Activated gamma-delta T cell treated with anti-CD3 and anti-CD28 coated beads, Interleukin-2, amount 50 U/mL, for 16 hours (primary cell): ENCODE measurements around the gene FANCD2OS.
"Not testable (repeated sequence)": the region's sequence is repeated elsewhere in the genome, so short reads cannot be mapped to it uniquely, and the experiment has no call there.

ENCODE experiments used
- DNase-seq: peaks from one replicate; pipeline ENCODE4 v3.0.0-alpha.2; 2020; ENCODE audit warnings: low read depth

The FANCD2OS gene

DNA sequence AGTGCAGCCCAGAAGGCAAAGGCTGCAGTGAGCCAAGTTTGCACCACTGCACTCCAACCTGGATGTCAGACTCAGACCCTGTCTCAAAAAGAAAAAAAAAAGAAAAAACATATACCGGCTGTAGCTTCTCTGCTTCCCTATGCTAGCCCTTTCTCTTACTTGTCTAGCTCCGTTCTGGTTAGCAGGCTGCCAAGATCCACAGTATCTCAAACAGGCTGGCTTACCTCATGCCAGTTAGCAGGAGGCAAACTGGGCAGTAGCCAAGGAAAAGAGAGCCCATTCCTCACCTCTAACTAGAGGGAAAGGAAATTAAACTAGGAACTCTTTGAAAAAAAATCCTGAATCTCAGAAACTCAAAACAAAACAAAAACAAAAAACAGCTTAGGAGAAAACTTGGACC, 16.7 kb downstream of the FANCD2OS start:
- not testable (repeated sequence) for DNase-seq

DNA sequence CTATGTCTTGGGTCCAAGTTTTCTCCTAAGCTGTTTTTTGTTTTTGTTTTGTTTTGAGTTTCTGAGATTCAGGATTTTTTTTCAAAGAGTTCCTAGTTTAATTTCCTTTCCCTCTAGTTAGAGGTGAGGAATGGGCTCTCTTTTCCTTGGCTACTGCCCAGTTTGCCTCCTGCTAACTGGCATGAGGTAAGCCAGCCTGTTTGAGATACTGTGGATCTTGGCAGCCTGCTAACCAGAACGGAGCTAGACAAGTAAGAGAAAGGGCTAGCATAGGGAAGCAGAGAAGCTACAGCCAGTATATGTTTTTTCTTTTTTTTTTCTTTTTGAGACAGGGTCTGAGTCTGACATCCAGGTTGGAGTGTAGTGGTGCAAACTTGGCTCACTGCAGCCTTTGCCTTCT, 17.3 kb downstream of the FANCD2OS start:
- DNase-seq: not testable (repeated sequence)

DNA sequence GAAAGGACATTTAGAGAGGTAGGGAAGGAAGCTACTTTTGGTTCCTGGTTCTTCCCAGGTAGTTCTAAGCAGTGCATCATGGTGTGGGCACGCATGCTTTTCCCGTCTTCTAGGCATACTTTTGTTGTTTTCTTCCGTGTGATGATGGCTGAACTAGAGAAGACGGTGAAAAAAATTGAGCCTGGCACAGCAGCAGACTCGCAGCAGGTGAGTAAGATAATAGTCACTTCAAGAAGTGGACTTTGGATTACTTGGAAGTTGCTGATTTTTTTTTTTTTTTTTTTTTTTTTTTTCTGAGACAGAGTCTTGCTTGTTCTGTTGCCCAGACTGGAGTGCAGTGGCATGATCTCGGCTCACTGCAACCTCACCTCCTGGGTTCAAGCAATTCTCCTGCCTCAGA, 17.9 kb downstream of the FANCD2OS start:
- no peak for DNase-seq

- no peak for DNase-seq
Observed at GRCh38 chr3:10088256-10088655, 19.8 kb downstream of the FANCD2OS start.

DNA sequence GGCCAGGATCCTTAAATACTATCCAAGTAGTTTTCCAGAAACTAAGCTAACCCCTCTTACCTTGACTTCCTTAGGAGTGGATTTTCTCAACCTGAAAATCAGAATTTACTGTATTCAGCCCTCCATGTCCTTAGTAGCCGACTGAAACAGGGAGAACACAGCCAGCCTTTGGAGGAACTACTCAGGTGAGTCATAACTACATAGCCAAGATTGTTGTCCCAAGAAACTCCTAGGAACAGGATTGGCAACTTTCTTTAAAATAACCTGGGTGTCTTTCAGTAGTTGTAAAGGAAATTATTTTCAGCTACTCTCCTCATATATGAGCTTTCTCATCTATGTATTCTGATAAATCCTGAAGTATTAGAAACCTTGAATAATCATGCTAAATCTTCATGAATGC, 22.3 kb downstream of the FANCD2OS start:
- no peak for DNase-seq

GRCh38 chr3:10081871-10082270, 26.2 kb downstream of the FANCD2OS start:
- DNase-seq: no peak

DNA sequence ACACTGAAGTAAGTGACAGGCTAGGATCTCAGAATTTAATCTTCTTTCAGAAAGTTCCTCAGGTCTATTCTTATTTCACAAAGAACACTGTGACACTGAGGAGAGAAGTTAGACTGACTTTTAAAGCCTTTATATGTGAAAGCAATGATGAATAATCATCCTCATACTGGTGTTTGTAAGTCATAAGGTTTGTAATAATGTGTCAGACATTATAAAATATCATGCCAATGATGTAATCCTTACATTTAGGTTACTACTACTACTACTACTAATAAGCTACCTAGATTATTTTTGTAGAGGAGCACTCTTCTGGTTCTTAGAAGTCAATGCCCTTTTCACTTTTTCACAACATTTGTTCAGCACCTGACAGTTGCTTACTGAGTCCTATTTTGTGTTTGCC, 33.4 kb downstream of the FANCD2OS start:
- no peak for DNase-seq

- not testable (repeated sequence) for DNase-seq
Observed at GRCh38 chr3:10070077-10070476, 38.0 kb downstream of the FANCD2OS start.

GRCh38 chr3:10055097-10055496, 53.0 kb downstream of the FANCD2OS start:
- DNase-seq: no peak
